Putamen (tissue), 1 donor: ENCODE data around the gene TTC1.

Experiments used
- DNase-seq: peaks from one replicate; pipeline ENCODE4 v3.0.0-alpha.2; 2016; ENCODE audit warnings: low spot score

Gene TTC1

GRCh38 chr5:160087199-160087598, 78.3 kb downstream of the TTC1 start:
- DNase-seq = no peak

- no peak for DNase-seq
Observed at GRCh38 chr5:160088805-160089204, 79.9 kb downstream of the TTC1 start.

- no peak for DNase-seq
Observed at GRCh38 chr5:160089531-160089930, 80.6 kb downstream of the TTC1 start.

- no peak for DNase-seq
Observed at GRCh38 chr5:160090059-160090458, 81.1 kb downstream of the TTC1 start.

- no peak for DNase-seq
Observed at GRCh38 chr5:160092514-160092913, 83.6 kb downstream of the TTC1 start.

GRCh38 chr5:160092960-160093707, 84.2 kb downstream of the TTC1 start:
- no peak for DNase-seq

- no peak for DNase-seq
Observed at GRCh38 chr5:160096178-160096577, 87.2 kb downstream of the TTC1 start.

- no peak for DNase-seq
Observed at GRCh38 chr5:160097991-160098390, 89.1 kb downstream of the TTC1 start.

GRCh38 chr5:160105686-160106360, 96.9 kb downstream of the TTC1 start:
- DNase-seq = no peak

- DNase-seq = no peak
Observed at GRCh38 chr5:160108124-160108523, 99.2 kb downstream of the TTC1 start.
